HG02970 (cell line): Measurements from ENCODE around the gene EHBP1.

Source experiments
- ATAC-seq: cut with Tn5 transposase; IDR thresholded peaks from one replicate; pipeline ENCODE4 v1.9.1; 2021; ENCODE audit warnings: mild to moderate bottlenecking, moderate library complexity, moderate number of reproducible peaks; ENCODE audit not compliant: unreplicated experiment, low FRiP score

Gene EHBP1

GRCh38 chr2:62812921-62813825 lies 107.7 kb downstream of the EHBP1 start:
- no peak for ATAC-seq

- no peak for ATAC-seq
Observed at GRCh38 chr2:62814123-62814522, 108.6 kb downstream of the EHBP1 start.

GRCh38 chr2:62817348-62817747 lies 111.8 kb downstream of the EHBP1 start:
- no peak for ATAC-seq

- ATAC-seq: no peak
Observed at GRCh38 chr2:62817995-62818713, 112.6 kb downstream of the EHBP1 start.

GRCh38 chr2:62822549-62822948 lies 117.0 kb downstream of the EHBP1 start:
- ATAC-seq: no peak

- ATAC-seq: no peak
Observed at GRCh38 chr2:62824388-62824787, 118.9 kb downstream of the EHBP1 start.

- no peak for ATAC-seq
Observed at GRCh38 chr2:62826141-62826540, 120.6 kb downstream of the EHBP1 start.

- ATAC-seq: no peak
Observed at GRCh38 chr2:62826953-62827675, 121.6 kb downstream of the EHBP1 start.

- no peak for ATAC-seq
Observed at GRCh38 chr2:62831729-62832128, 126.2 kb downstream of the EHBP1 start.

- ATAC-seq: no peak
Observed at GRCh38 chr2:62844311-62845090, 139.0 kb downstream of the EHBP1 start.

- ATAC-seq: no peak
Observed at GRCh38 chr2:62845256-62845655, 139.7 kb downstream of the EHBP1 start.

- no peak for ATAC-seq
Observed at GRCh38 chr2:62852254-62852653, 146.7 kb downstream of the EHBP1 start.

- no peak for ATAC-seq
Observed at GRCh38 chr2:62854600-62855514, 149.3 kb downstream of the EHBP1 start.

- no peak for ATAC-seq
Observed at GRCh38 chr2:62856228-62857040, 150.9 kb downstream of the EHBP1 start.

GRCh38 chr2:62857139-62857931 lies 151.8 kb downstream of the EHBP1 start:
- ATAC-seq: no peak

- ATAC-seq: no peak
Observed at GRCh38 chr2:62858231-62858832, 152.8 kb downstream of the EHBP1 start.

- ATAC-seq: no peak
Observed at GRCh38 chr2:62868947-62869346, 163.4 kb downstream of the EHBP1 start.
